ENCODE data around the gene NFIA. TPM values are rescaled to one million over a fixed set of nuclear protein-coding genes. Genes with fewer than 3 reads are reported as not detected.

Gene NFIA
- polyA plus RNA-seq, 1 donor (not counting 4 experiments of a cell fraction or from before 2014, with no cell fraction given), result 14.7 TPM

GRCh38 chr1:61482170-61482734 lies 399.9 kb downstream of the NFIA start:
- dilution Hi-C loops (cut with MboI; ENCODE audit: extremely low pct_ligation_motif_present, low sequenced_read_pairs), result no loop called here
- Histone ChIP-seq H3K27ac (ENCODE audit: control insufficient read depth, insufficient read depth, low read length) (no peak overlapping the region), H3K9me3 (ENCODE audit: control insufficient read depth, low read depth, low read length) (no peaks in the 10 kb centered on the region), H3K9me1 (ENCODE audit: control insufficient read depth, extremely low read depth, insufficient read depth, low read length) (no peaks in the 10 kb centered on the region), H3K79me2 (ENCODE audit: control insufficient read depth, insufficient read depth, low read length) (no peaks in the 10 kb centered on the region), H3K36me3 (ENCODE audit: control insufficient read depth in 2 of 2, extremely low read depth in 1 of 2, insufficient read depth in 2 of 2, low read length in 2 of 2) (no peaks in the 10 kb centered on the region), H2AFZ (ENCODE audit: control insufficient read depth, low read length) (no peak overlapping the region), H4K20me1 (ENCODE audit: control insufficient read depth, extremely low read depth, insufficient read depth, low read length) (no peaks in the 10 kb centered on the region), H3K4me3 (ENCODE audit: control insufficient read depth in 2 of 3, extremely low read depth in 1 of 3, insufficient read depth in 2 of 3, low read depth in 1 of 3, low read length in 3 of 3) (no peak overlapping the region), H3K9ac (ENCODE audit: control insufficient read depth, extremely low read depth, insufficient read depth, low read length) (no peak overlapping the region), H3K4me1 (ENCODE audit: control insufficient read depth, extremely low read depth, insufficient read depth, low read length) (peaks cover 17% of the 10 kb centered on the region), H3K27me3 (ENCODE audit: control insufficient read depth, extremely low read depth, insufficient read depth, low read length) (no peaks in the 10 kb centered on the region), H3K4me2 (ENCODE audit: control insufficient read depth, extremely low read depth, insufficient read depth, low read depth, low read length) (peak overlapping the region; percentile 15)
- TF ChIP-seq EZH2 (IDR thresholded peaks at IDR 0.05; ENCODE audit: low read length) (no peak), CTCF (optimal IDR thresholded peaks at IDR 0.05 in 1 of 3, IDR thresholded peaks at IDR 0.05 in 1 of 3, conservative IDR thresholded peaks at IDR 0.05 in 1 of 3; ENCODE audit: extremely low read depth in 1 of 3, insufficient read depth in 2 of 3, low read length in 3 of 3) (no peak)
- FAIRE-seq (no peak), DNase-seq (ENCODE audit: low read depth, low spot score) (no peak)

GRCh38 chr1:61486783-61487536 lies 404.6 kb downstream of the NFIA start:
- Histone ChIP-seq H4K20me1 (ENCODE audit: control insufficient read depth, extremely low read depth, insufficient read depth, low read length) (no peaks in the 10 kb centered on the region), H3K4me3 (ENCODE audit: control insufficient read depth in 2 of 3, extremely low read depth in 1 of 3, insufficient read depth in 2 of 3, low read depth in 1 of 3, low read length in 3 of 3) (no peak overlapping the region), H3K27ac (ENCODE audit: control insufficient read depth, insufficient read depth, low read length) (no peak overlapping the region), H3K9me3 (ENCODE audit: control insufficient read depth, low read depth, low read length) (no peaks in the 10 kb centered on the region), H3K9ac (ENCODE audit: control insufficient read depth, extremely low read depth, insufficient read depth, low read length) (no peak overlapping the region), H3K36me3 (ENCODE audit: control insufficient read depth in 2 of 2, extremely low read depth in 1 of 2, insufficient read depth in 2 of 2, low read length in 2 of 2) (no peaks in the 10 kb centered on the region), H3K27me3 (ENCODE audit: control insufficient read depth, extremely low read depth, insufficient read depth, low read length) (no peaks in the 10 kb centered on the region), H3K9me1 (ENCODE audit: control insufficient read depth, extremely low read depth, insufficient read depth, low read length) (no peaks in the 10 kb centered on the region), H2AFZ (ENCODE audit: control insufficient read depth, low read length) (no peak overlapping the region), H3K79me2 (ENCODE audit: control insufficient read depth, insufficient read depth, low read length) (no peaks in the 10 kb centered on the region), H3K4me2 (ENCODE audit: control insufficient read depth, extremely low read depth, insufficient read depth, low read depth, low read length) (no peak overlapping the region), H3K4me1 (ENCODE audit: control insufficient read depth, extremely low read depth, insufficient read depth, low read length) (peaks cover 5% of the 10 kb centered on the region)
- TF ChIP-seq EZH2 (IDR thresholded peaks at IDR 0.05; ENCODE audit: low read length), result no peak
- TF ChIP-seq CTCF (optimal IDR thresholded peaks at IDR 0.05 in 1 of 3, IDR thresholded peaks at IDR 0.05 in 1 of 3, conservative IDR thresholded peaks at IDR 0.05 in 1 of 3; ENCODE audit: extremely low read depth in 1 of 3, insufficient read depth in 2 of 3, low read length in 3 of 3), result no peak
- DNase-seq (ENCODE audit: low read depth, low spot score) (no peak), FAIRE-seq (no peak)
- dilution Hi-C loops (cut with MboI; ENCODE audit: extremely low pct_ligation_motif_present, low sequenced_read_pairs), result no loop called here
